Urothelium cell line (cell line): ENCODE data around the gene RARG.

Experiments used
- DNase-seq: peaks from one replicate; pipeline ENCODE4 v3.0.0; 2011; ENCODE audit warnings: low spot score, mixed read lengths
- FAIRE-seq: peaks from 2 replicates; lab custom pipeline; 2011; peaks lifted over from hg19 to GRCh38; lab: Jason Lieb, UNC

RARG gene

DNA sequence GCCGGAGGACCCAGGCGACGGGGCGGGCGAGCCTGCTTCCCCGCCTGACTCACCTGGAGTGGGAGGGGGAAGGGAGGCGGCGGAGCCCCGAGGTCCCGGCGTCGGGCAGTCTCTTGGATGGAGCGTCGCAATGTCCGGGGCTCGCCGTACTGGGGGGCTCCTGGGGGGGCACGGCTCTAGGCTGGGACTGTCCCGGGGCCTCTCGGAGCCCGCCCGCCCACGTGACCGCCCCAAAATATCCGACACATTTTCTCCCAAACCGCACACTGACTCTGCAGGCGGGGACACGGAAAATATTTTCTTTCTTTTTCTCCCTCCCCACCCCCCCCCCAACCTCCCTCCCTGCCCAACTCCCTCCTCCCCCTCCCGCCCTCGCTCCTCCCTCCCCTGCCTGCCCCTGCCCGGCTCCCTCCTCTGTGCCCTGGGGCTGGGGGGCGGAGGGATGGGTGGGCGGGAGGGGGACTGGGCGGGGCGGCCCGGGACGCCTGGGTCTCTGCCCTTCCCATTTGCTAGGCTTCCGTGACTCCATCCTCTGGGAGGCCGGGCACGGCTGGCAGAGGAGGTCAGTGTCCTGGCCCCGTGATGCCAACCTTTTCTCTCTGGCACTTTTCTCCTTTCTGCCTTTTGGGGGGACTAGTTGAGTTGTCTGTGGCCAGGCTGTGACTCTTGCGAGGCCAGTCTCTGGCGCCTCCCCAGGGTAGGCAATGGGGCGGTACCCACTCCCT lies at the start of gene RARG:
TSS of gene RARG (minus strand) at position 289 of the 725 bp plus-strand sequence. CDS start 4,664 bp downstream, outside the sequence.
- FAIRE-seq (no peak), DNase-seq (peak; percentile 89)

DNA sequence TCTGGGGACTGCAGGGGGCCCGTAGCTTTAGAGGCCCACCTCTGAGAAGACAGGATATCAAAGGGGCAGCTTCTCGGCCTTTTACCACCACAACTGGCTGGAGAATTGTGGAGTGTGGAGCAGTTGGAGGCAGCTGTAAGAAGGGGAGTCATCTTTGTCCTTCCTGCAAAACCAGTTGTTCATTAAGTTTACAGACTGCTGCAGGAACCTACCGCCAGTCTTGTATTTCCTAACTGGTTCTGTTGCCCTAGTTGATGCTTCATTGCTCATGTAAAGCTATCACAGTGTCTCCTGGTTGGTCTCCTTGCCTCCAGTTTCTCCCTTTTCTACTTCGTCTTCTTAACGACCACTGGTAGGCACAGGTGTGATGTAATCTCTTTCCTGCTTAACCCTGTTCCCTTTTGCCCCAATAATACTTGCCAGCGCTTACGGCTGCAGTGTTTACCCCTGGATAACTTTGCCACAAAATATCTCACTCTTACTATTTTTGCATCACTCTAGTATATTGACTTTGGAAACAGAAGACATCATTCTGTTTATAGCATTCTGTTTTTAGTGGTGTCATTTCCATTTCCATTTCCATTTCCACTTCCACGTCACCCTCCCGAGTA lies 48.0 kb upstream of the RARG start:
- DNase-seq (no peak), FAIRE-seq (no peak)

DNA sequence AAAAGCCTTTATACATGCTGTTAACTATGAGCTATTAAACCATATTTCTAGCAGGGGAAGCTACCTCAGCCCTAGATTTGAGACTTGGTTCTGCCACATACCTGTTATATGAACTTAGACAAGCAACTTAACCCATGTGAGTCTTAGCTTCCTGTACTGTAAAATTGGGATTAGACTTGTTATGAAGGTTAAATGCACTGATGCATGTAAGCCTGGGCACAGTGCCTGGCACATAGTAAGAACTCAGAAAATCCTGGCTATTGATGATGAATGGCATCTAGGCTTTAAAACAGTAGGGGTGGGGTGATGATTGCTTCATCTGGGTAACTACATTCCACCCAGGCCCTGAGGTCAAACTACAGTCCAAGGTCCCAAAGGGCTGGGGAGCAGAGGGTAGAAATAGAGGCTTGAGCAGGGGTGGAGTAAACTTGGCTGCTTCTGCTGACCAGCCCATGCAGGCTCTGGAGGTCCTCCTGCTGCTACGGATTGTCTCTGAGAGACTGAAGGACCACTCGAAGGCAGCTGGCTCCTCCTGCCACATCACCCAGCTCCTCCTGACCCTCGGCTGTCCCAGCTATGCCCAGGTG lies 47.4 kb upstream of the RARG start:
- FAIRE-seq (no peak), DNase-seq (no peak)

DNA sequence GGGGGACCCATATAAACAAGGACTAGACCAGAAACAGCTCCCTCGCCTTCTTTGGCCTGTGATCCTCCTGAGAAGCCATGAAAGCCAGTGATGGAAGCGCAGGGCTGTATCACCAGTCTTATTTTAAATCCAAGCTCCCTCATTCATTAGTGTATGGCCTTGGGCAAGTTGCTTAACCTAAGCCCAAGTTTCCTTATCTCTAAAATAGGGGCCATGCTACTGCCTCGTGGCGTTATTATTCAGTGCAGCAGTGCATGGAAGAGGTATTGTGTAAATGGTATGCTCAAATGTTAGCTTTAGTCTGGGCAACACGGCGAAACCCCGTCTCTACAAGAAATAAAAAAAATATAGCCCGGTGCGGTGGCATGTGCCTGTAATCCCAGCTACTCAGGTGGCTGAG lies 46.0 kb upstream of the RARG start:
- FAIRE-seq (no peak), DNase-seq (no peak)

DNA sequence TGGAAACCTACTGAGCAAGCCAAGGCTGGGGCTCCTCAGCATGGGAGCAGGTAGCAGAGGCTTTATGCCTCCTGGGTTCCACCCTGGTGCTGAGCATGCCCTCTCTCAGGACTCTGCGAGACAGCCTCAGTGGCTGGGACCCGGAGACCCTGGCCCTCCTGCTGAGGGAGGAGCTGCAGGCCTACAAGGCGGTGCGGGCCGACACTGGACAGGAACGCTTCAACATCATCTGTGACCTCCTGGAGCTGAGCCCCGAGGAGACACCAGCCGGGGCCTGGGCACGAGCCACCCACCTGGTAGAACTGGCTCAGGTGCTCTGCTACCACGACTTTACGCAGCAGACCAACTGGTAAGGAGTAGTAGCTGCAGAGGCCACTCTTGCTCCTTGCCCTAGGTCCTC lies 44.5 kb upstream of the RARG start:
- FAIRE-seq, result no peak
- no peak for DNase-seq

DNA sequence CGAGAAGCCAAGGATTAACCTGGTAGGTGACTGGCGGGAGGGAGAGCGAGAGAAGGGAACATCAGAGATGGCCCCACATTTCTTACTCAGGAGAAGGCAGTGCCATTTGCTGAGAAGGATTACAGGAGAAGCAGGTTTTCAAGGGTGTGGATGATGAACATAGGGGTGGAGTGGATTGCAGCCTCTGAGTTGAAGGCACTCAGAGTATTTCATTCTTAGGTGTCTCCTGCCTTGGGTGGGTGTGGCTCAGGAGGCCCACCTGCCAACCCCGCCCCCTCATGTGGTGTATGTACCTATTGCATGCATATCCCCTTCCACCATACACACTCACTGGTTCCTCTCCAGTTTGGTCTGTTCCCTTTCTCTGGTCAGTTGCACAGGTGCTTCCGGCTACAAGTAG lies 42.4 kb upstream of the RARG start:
- no peak for DNase-seq
- FAIRE-seq, result peak; percentile 52

DNA sequence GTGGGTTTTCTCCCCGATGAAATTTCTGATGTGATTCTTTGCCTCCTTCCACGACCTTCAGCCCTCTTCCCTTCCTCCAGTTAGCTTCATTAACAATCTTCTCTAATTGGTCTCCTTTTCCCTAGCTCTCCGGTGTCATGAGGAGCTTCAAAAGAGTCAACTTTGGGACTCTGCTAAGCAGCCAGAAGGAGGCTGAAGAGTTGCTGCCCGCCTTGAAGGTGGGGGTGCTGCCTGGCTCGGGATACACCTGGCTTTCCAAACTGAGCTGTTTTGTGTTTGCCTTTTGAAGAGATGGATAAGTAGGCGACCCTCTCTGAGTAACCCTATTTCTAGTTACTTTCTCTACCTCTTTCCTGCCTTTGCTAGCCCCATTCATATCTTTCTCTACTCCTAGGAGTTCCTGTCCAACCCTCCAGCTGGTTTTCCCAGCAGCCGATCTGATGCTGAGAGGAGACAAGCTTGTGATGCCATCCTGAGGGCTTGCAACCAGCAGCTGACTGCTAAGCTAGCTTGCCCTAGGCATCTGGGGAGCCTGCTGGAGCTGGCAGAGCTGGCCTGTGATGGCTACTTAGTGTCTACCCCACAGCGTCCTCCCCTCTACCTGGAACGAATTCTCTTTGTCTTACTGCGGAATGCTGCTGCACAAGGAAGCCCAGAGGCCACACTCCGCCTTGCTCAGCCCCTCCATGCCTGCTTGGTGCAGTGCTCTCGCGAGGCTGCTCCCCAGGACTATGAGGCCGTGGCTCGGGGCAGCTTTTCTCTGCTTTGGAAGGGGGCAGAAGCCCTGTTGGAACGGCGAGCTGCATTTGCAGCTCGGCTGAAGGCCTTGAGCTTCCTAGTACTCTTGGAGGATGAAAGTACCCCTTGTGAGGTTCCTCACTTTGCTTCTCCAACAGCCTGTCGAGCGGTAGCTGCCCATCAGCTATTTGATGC lies 36.9 kb upstream of the RARG start:
- DNase-seq (no peak), FAIRE-seq (no peak)

DNA sequence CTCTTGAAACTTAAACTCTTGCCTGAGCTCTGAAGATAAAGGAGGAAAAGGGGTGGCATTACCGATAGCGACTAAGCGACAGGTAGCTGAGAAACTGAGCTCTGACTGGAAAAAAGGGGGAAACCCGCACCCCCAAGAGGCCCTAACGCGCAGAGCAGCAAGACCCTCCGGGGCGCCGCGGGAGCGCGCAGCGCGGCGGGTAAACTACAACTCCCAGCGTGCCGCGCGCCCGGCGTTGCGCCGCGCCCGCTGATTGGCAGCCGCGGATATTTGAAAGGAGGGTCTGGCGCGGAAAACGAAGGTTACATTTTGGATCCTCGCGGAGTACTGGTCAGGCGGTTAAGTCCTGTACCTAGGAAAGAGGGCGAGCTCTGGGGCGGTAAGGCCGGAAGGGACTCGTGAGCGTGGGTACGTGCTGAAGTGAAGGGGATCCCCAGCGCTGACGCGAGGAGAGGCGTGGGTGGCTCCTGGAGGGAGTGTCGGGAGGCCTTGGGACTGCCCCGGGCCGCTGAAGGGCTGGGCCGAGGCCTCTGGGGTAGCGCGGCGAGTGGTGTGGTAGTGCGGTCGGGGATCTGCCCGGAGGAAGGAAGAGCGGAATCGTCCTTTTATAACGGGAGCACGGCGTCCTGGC lies 36.1 kb upstream of the RARG start, which contains the start of gene ESPL1:
TSS of gene ESPL1 (plus strand) at position 301 of the 631 bp plus-strand sequence. CDS start 468 bp downstream, outside the sequence.
- FAIRE-seq (no peak), DNase-seq (peak; percentile 93)

DNA sequence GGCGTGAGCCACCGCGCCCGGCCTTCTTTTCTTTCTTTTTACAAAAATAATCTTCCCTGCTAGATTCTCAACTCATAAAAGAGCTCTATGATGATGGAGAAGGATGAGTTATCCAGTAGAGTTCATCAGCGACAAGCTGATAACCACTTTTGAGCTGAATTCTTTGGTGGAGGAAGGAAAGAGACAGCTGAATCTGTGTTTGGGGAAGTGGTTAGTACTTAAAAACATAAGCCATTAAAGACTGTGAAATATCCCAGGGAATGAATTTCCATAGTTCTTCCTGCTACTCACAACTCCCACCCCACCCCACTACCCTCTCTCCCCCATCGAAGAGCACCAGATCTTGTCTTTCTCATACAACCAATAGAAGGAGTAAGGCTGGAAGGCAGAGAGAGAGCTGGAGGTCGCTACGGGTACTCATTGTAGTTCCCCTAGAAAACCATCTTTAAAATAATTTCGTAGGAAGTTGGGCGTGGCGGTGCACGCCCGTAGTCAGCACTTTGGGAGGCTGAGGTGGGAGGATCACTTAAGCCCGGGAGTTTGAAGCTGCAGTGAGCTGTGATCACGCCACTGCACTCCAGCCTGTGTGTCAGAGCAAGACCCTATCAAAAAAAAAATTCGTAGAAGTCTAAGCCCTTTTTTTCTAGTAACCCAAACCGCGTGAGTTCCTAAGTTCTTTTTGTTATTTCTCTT lies 35.4 kb upstream of the RARG start:
- DNase-seq (no peak), FAIRE-seq (no peak)

DNA sequence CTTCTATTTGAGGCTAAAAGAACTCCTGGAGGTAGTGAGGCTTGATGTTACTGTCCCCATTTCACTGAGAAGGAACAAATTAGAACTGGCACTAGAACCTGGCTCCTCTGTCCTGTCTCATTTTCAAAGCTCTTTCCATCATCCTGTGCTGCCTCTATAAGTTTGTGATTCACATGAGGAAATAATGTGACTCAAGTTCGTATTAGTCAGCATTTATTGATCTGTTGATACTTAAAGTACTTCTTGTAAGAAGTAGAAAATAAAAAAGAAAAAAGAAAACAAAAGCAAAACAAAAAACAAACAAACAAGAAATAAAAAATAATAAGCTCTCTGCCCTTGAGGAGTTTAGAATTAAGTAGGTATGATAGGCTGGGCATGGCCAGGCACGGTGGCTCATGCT lies 33.8 kb upstream of the RARG start:
- DNase-seq (no peak), FAIRE-seq (no peak)

DNA sequence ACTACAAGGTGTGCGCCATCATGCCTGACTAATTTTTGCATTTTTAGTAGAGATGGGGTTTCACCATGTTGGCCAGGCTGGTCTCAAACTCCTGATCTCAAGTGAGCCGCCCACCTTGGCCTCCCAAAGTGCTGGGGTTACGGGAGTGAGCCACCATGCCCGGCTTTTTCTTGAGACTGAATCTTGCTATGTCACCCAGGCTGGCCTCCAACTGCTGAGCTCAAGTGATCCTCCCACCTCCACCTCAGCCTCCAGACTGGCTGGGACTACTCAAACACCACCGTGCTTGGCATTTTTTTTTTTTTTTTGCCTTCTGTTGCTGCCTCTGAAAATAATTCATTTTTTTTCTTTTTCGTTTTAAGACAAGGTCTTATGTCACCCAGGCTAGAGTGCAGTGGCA lies 27.9 kb upstream of the RARG start:
- DNase-seq (no peak), FAIRE-seq (no peak)

DNA sequence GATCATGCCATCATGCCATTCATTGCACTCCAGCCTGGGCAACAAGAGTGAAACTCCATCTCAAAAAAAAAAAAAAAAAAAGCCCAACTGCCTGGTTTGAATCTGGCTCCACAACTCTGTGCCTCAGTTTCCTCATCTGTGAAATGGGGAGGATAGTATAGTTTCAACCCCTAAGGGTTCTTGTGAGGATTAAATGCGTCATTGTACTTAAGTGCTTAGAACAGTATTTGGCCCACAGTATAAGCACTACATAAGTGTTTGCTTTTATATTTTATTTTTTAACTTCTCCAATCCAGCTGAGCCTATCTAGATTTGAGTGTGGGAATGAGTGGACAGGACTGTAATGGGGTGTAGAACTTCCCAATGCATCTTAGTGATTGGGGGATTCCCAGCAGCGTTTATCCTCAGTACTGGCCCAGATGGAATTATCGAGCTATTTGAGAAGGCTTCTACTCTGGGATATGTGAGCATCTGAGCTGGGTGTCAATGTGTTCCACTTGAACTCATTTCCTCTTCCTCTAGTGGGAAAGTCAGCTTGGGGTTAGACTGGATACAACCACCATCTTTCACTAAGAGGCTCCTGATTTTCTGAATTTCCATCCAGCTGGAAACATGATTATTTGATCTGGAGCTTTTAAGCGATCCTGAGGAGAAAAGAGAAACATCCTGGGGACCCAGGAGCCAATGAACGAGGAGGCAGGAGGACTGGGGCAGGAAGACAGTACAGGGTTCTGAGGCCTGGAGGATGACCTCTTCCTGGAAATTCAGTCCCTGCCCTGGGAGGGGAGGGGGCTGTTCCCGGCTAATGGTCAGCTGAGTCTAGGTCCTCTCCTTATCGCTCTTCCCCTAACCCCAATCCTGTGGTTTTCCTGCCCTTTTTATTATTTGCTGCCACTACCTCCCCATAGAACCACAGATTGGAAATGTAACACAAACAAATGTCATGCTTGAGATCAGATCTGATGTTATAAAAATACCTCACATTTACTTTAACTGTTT lies 26.8 kb upstream of the RARG start:
- FAIRE-seq (no peak), DNase-seq (no peak)

DNA sequence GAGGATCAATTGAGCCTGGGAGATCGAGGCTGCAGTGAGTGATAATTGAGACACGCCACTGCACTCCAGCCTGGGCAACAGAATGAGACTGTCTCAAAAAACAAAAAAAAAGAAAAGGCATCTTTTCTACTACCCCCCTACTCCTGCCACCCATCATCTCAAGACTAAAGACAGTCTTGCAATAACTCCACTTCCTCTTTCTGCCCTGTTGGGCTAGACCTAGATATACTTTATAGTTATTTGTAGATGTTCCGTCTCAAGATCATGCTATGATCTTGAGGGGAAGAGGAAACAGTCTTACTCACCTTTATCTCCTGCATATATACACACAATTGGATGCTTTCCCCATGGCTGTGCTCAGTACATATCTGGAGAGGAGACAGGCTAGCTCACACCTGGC lies 24.0 kb upstream of the RARG start:
- no peak for DNase-seq
- no peak for FAIRE-seq

DNA sequence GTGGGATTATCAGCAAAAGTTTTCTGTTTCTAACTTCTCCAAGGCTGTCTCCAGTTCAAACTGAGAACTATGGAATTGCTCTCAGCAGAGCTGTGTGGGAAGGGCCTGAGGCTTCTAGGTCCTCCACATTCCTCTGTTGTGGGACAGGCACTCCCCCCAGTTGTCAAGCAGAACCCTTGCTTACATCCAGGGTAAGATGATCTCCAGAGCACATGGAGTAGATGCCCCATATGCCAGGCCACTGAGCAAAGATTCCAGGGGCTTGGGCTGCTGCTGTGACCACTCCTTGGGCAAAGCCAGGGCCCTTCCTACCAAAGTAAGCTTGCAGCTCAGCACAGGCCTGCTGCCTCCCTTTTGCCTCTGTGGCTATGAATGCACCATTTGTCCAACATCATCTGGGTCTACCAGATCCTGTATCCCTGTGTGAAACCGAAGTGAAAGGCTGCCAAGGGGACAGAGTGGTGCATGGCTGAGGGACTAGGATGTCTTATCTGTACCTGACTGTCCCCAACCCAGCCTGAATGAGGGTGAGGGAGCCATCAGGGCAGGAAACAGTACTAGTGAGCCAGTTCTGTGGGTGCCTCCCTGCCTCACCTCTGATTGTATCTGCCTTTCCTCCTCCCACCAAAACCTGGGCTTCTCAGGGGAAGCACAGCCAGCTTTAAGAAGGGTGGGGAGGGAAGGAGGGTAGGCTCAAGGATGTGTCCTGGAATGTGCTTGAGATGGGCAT lies 23.0 kb upstream of the RARG start:
- DNase-seq (no peak), FAIRE-seq (no peak)

DNA sequence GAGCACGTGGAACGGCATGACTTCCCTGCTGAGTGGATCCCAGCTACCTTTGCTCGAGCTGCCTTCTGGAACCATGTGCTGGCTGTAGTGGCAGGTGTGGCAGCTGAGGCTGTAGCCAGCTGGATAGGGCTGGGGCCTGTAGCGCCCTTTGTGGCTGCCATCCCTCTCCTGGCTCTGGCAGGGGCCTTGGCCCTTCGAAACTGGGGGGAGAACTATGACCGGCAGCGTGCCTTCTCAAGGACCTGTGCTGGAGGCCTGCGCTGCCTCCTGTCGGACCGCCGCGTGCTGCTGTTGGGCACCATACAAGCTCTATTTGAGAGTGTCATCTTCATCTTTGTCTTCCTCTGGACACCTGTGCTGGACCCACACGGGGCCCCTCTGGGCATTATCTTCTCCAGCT lies 21.3 kb upstream of the RARG start:
- DNase-seq (no peak), FAIRE-seq (no peak)

DNA sequence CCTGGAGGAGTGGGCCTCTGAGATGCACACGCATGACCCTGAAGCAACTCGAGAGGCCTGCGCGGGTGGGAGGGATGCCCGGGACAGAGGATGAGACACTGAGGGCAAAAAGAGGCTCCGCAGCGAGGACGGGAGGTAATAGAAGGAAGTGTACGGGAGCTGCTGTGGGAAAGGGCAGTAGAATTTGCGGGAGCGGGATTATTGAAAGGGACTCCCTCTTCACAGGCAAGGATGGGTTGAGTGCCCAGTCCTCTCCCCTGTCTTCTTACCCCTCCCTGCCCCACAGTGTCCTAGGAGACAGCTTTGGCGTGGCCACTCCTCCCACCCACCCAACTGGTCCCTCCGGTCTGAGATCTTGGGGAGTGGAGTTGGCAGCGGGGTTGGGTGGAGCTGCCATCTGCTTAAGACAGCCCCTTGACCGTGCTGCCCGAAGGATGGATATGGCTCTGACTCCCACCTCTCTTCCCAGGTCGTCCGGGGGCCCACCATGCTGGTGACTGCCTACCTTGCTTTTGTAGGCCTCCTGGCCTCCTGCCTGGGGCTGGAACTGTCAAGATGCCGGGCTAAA lies 20.4 kb upstream of the RARG start:
- FAIRE-seq (no peak), DNase-seq (no peak)

DNA sequence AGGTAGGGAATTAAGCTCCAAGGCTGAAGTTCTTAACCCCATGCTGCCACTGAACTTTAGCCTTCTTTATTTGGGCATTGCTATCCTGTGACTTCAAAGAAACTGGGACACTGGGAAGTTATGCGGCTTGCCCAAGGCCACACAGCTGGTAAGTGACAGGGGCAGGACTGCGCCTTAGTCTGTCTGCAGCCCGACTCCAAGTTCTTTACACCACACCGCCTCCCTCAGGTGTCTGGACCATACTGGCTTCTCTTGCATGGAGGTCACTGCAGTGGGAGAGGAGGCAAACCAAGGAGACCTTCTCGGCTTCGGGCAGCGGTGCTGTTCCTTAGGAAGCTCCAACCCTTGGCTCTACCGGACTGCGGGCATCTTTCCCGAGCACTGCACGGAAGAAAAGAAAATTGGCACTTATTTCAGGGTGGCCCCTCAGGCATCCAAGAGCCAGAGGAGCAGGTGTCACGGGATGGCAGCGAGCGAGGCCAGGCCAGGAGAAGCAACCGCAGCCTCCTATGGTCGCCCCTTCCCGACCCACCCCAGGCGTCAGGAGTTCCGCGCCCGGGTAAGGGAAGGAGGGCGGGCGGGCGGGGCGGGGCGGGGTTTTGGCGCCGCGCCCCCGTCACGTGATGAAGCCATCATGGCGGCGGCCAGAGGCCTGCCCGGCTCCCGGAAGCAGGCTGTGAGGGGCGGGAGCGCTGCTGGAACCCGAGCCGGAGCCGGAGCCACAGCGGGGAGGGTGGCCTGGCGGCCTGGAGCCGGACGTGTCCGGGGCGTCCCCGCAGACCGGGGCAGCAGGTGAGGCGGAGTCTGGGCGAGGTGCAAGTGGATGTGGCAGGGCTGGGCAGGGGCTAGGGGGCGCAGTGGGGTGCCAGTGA lies 19.7 kb upstream of the RARG start:
- DNase-seq (peak; percentile 93), FAIRE-seq (no peak)
